ENCODE data around the gene ETFB.
"Not testable (repeated sequence)": the region's sequence is repeated elsewhere in the genome, so short reads cannot be mapped to it uniquely, and the experiment has no call there.

Gene ETFB

DNA sequence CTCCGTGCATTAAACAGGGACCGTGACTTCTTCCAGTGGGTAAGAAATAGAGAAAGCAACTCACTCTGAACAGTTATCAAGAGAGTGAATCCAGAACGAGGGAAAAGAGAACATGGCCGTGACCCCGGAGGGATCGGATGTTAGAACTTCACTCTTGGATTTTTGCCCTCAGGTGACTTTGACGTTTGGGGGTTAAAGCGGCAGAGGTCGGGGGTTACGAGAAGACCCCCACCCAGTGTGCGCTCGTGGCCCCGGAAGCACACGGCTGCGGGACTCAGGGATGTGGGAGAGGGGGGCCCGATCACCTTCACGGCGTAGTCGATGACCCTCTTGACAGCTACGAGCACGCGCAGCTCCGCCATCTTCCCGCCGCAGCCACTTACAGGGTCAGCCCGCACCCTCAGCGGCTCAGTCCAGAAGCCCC, at the start of gene ETFB:
Gene ETFB, minus strand, starts transcription at position 424 of the 424 bp plus-strand sequence. Its CDS starts 62 bp downstream, at position 362.
- in situ Hi-C loops (cut with MboI; ENCODE audit: low sequenced_read_pairs): no loop called here

DNA sequence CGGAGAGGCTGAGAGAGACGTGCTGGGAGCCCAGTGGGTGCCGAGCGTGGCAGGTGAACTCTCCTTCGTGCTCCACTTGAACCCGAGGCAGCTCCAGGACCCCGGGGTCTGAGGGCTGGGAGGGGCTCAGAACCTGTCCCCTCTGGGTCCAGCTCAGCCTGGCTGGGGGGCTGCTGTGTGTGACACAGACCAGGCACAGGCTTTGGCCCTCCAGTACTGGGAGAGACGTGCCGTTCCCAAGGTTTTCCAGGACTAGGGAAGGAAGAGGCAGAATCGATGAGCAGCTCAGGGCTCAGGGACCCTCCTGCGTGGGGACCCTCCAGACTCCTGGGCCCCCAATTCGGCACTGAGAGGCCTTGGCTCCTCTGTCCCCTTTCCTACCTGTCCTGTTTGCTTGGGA, 49.0 kb upstream of the ETFB start:
- in situ Hi-C loops (cut with MboI; ENCODE audit: low sequenced_read_pairs): no loop called here

DNA sequence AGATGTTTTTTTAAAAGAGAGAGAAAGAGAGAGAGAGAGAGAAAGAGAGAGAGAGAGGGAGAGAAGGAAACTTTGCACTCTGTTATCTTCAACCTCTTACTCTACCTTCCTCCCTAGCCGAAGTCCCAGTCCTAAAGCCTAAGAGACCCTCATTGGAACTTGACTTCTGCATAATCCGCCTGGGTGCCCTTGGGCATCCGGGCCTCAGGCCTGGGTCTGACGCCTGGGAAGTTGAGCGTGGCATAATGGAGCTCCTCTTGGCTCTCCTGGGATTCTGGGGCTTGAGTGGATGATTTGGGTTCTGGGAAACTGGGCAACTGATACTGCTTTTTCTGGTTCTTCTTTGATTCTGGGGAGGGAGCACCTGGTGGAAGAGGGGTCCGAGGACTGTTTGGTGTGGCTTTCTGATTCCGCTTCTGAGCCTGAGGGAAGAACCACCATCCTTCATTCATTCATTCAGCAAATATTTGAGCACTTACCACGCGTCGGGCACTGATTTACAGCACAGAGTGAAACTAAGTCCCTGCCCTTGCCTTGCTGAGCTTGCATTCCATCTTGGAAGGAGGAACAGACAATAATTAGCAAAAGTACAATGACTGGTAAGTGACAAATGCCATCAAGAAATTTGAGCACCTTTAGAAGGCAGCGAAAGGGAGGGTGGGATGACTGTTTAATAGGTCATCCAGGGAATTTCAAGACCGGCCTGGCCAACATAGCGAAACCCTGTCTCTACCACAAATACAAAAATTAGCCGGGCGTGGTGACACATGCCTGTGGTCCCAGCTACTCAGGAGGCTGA, 45.0 kb upstream of the ETFB start:
- in situ Hi-C loops (cut with MboI; ENCODE audit: low sequenced_read_pairs): no loop called here

DNA sequence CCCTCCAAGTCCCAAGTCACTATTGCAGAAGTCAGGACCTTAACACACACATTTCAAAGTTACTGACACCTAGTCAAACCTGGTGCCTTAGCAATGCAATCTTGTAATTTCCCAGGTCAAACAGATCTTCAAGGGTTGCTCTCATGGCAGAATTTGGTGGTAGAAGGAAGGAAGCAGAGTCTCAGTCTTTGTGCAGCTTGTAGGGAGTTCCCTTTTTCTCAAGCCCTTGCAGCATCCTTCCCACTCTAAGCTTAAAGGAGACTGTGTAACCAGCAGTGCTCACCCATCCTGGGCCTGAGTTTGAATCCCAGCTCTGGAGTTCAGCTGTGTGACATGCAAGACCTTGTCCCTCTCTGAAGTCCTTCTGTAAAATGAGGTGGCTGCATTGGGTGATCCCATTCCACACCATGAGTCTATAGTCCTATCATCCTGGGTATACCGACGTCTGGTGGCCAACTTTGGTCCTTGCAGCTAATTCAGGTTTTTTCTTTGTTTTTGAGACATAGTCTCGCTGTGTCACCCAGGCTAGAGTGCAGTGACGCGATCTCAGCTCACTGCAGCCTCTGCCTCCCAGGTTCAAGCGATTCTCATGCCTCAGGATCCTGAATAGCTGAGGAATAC, 41.4 kb upstream of the ETFB start:
- in situ Hi-C loops (cut with MboI; ENCODE audit: low sequenced_read_pairs): no loop called here

- in situ Hi-C loops (cut with MboI; ENCODE audit: low sequenced_read_pairs): no loop called here
These were observed 35.9 kb upstream of the ETFB start for GRCh38 chr19:51402117-51402516.

DNA sequence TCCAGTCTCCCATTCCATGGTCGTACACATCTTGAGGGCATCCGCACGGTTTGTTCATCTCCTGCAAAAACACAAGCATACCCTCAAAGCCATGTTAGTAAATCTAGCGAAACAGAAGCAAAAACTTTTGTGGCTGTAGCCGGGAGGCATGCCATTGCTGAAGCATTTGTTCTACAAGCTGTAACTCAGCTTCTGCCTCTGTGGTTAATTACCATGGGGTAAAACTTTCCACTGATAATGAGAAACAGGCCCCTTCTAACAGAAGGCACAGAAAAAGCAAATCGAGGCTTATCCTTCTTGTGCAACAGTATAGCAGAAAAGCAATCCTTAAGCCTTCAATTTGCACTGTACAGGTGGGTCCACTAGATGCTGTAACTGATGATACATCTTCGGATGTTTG, 33.7 kb upstream of the ETFB start:
- in situ Hi-C loops (cut with MboI; ENCODE audit: low sequenced_read_pairs): not testable (repeated sequence)

GRCh38 chr19:51399231-51399630, 33.0 kb upstream of the ETFB start:
- in situ Hi-C loops (cut with MboI; ENCODE audit: low sequenced_read_pairs): no loop called here

- in situ Hi-C loops (cut with MboI; ENCODE audit: low sequenced_read_pairs): no loop called here
These were observed 32.0 kb upstream of the ETFB start for GRCh38 chr19:51398096-51398704.

DNA sequence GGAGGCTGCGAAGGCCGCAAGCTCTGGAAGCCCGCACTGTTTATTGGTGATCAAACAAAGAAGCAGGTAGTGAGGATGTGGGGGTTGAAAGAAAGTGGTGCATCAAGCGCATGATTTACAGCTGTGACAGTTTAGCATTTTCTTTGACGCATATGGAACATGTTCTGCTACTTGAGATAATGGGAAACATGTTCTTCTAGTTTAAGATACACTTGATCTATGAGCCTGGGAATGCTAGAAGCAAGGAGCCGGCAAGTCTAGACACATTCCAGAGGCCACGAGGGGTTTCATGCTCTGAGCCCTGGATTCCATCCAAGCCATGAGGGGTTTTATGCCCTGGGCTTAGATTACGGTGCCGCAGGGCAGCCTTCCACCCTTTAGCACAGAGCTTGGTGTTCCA, 31.3 kb upstream of the ETFB start:
- in situ Hi-C loops (cut with MboI; ENCODE audit: low sequenced_read_pairs): not testable (repeated sequence)

- in situ Hi-C loops (cut with MboI; ENCODE audit: low sequenced_read_pairs): no loop called here
These were observed 30.0 kb upstream of the ETFB start for GRCh38 chr19:51396175-51396574.

DNA sequence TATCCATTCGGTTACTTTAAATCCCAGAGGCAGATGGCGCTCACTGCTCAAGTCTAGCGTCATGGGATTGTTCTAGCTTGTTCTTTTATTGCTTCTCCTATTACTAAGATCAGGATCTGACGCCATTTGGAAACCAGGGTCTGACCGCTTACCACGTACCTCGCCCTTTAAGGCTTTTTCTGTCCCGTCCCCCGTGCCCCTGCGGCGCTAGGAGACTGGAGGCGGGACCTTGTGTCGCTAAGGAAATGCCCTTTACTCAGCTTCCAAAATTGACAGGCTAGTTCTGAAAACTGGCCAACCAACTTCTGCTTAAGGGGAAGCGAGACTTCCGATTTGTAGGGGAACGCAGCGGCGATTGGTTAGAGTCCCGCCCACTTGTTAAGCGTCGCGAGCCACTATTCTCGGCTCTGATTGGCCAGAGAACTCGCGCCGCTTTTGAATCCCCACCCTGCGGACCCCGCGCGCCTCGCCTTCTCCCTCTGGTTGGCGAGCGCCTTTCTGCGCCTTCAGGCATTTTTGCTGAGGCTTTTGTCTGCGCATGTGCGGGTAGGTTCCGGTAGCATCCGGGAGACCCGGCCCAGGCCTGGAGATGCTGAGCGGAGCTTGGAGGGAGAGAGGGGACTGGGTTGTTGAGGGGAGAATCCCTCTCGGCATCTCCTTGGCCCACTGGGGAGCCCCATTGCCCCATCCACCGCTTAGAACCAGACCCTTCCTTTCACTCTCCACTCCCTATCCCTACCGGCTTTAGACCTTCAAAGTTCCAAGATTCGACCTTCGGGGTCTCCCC, 28.1 kb upstream of the ETFB start:
- in situ Hi-C loops (cut with MboI; ENCODE audit: low sequenced_read_pairs): no loop called here

DNA sequence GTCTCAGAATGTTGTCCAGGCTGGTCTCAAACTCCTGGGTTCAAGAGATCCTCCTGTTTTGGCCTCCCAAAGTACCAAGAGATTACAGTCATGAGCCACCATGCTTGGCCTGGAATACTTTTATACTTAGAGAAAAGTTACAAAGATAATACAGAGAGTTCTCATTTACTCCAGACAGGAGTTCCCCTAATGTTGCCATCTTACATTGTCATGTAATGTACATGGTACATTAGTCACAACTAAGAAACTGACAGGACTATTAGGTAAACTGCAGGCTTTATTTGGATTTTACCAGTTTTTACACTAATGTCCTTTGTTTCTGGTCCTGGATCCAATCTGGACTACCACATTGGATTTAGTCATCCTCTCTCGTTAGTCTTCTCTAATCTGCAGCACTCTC, 26.5 kb upstream of the ETFB start:
- in situ Hi-C loops (cut with MboI; ENCODE audit: low sequenced_read_pairs): no loop called here

DNA sequence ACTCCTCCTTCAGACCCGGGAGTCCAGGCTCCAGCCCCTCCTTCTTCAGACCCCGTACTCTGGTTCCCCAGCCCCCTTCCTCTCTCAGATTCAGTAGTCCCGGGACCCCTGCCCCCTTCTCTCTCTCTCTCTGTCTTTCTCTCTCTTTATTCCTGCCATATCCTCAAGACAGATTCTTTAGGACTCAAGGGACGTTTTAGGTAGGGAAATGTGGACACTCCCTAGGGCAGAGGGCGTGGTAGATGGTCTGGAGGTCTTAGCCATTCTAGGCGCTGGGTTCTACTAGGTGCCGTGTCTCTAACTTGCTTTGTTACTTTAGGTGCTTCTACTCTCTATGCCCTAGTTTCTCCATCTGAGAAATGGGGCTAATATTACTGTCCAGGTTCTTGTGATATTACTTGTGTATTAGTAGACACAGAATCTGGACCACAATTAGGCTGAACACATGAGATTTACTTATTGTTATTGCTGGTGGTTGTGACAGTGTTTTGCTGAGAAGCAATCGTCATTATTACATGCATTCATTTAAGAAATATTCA, 25.0 kb upstream of the ETFB start:
- in situ Hi-C loops (cut with MboI; ENCODE audit: low sequenced_read_pairs): no loop called here

- in situ Hi-C loops (cut with MboI; ENCODE audit: low sequenced_read_pairs): no loop called here
These were observed 23.0 kb upstream of the ETFB start for GRCh38 chr19:51389143-51389542.

DNA sequence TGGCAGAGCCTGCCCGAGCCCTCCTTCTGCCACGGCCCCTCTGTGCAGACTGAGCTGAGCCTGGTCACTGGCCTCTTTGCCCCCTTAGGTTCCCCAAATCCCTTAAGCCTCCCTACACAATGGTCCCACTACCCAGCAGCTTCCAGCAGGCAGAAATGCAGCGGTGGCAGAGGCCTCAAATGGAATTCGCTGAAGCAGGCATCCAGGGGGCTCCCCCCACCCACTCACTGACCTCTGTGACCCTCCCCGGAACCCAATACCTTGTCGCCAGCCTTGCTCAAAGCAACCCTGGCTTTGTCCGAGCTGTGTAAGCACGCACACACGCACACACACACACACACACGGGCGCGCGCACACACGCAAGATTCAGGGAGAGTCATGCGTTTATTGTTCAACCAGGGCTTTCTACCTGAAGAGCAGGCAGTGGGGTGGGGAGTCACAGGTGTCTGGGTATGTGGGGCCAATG, 21.8 kb upstream of the ETFB start, which contains the start of gene LIM2:
Gene LIM2, minus strand, starts transcription at position 51 of the 466 bp plus-strand sequence. CDS start 531 bp downstream, outside the sequence.
- in situ Hi-C loops (cut with MboI; ENCODE audit: low sequenced_read_pairs): no loop called here

GRCh38 chr19:51386882-51387520, 20.8 kb upstream of the ETFB start:
- in situ Hi-C loops (cut with MboI; ENCODE audit: low sequenced_read_pairs): no loop called here

DNA sequence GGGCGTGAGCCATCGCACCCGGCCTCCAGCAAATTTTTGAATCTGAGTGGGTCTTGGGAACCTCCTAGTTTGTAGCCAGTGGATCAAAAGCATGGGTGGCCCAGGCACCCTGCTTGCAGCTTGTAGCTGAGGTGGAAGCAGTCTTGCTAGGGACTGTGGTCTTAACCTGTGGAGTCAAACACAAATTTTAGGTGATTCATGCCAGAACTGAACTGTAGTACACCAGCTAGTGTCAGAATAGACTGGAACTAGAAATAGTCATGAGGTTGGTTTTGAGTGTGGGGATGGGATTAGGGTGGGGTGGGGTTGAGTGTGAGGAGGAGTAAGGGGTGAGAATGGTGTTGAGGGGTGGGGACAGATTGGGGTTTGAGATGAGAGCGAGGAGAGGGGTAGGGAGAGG, 15.8 kb upstream of the ETFB start:
- in situ Hi-C loops (cut with MboI; ENCODE audit: low sequenced_read_pairs): no loop called here

DNA sequence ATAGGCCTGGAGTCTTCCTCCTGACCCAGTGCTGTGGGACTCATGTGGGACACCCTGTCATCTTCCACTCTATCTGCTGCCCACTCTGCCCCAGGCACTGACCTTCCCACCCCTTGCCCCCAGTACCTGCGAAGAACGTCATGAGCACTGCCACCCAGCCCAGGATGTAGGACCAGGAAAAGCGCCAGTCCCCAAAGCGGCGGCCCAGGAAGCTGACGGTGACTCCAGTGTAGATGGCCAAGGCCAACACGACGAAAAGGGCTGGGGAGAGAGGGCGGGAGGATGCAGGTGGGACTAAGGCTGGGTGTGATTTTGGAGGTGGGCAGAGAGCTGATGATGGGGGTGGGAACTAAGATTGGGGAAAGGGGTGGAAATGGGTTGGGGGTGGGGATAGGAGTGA, 14.2 kb upstream of the ETFB start:
- in situ Hi-C loops (cut with MboI; ENCODE audit: low sequenced_read_pairs): no loop called here

- in situ Hi-C loops (cut with MboI; ENCODE audit: low sequenced_read_pairs): no loop called here
These were observed 11.2 kb upstream of the ETFB start for GRCh38 chr19:51377422-51377821.

DNA sequence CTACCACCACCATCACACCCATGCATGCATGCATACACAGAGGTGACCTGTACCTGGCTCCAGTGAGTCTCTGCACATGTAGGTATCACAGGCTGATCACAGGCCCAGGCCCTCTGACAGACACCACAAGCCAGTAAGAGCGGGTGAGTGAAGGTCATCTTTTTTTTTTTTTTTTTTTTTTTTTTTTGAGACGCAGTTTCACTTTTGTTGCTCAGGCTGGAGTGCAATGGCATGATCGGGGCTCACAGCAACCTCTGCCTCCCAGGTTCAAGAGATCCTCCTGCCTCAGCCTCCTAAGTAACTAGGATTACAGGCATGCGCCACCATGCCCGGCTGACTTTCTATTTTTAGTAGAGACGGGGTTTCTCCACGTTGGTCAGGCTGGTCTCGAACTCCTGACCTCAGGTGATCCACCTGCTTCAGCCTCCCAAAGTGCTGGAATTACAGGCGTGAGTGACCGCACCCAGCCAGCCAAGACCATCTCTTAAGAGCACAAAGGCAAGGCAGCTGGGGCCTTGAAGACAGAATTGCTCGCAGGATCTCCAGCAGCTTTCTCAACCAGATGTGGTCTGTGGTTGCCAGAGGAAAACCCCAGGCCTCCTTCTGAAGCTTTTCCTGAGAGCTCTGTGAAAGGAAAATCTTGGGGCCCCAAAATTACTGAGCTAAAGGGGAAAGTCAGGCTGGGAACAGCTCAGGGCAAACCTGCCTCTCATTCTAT, 9.5 kb upstream of the ETFB start:
- in situ Hi-C loops (cut with MboI; ENCODE audit: low sequenced_read_pairs): no loop called here

All from HL-60/S4 treated with retinoic acid at 250 ng/mL for 4 days and 3 days (cell line).